K562 (cell line): ENCODE measurements around the gene CSMD2. TPM values are rescaled to one million over a fixed set of nuclear protein-coding genes. Genes with fewer than 3 reads are reported as not detected.

Experiments
- ATAC-seq: fragments of 200-7000 bp; cut with Tn5 transposase; 3 replicates; pipeline ENCODE4 v1.9.1; 2020; ENCODE audit warnings: moderate library complexity
- BruUV-seq: library from RNA; stranded (reverse); fragments of 400-500 nt; replicated peaks from 2 replicates; lab custom pipeline; 2021; lab: Mats Ljungman, UMichigan
- CTCF ChIA-PET: fragments of 300-600 bp; formaldehyde crosslinking; extraction: SDS; loops from one replicate; lab custom pipeline; 2021; ENCODE audit warnings: low intra/inter-chr PET ratio; lab: Yijun Ruan, JAX
- POLR2A ChIA-PET: fragments of 300-600, 350-650 bp; sonication (Branson Sonifier 250); formaldehyde crosslinking; extraction: SDS; loops from one replicate; lab custom pipeline; 2021; ENCODE audit warnings: antibody characterized with exemption, inconsistent platforms; lab: Yijun Ruan, JAX
- DNase-seq, 4 experiments: peaks; one replicate each; pipeline versions ENCODE4 v3.0.0 to v3.0.0-alpha.2; 2011 to 2018; ENCODE audit warnings: low spot score in 3 of 4, mixed read lengths in 3 of 4; ENCODE audit errors: extremely low read depth in 1 of 4
- FAIRE-seq: peaks from 2 replicates; lab custom pipeline; 2011; peaks lifted over from hg19 to GRCh38; lab: Jason Lieb, UNC
- H2AFZ ChIP-seq: 2 replicates; pipeline ENCODE4 v1.6.0; 2011; ENCODE audit warnings: low read depth, low read length, control low read depth, inconsistent platforms
- H3K27ac ChIP-seq: fragments of 200-600 bp; 3 replicates; pipeline ENCODE4 v1.8.0; 2011; ENCODE audit warnings: low read depth, mild to moderate bottlenecking, control low read depth, inconsistent platforms, low read length, moderate library complexity, mixed read lengths; ENCODE audit errors: extremely low read depth
- H3K27me3 ChIP-seq, 2 experiments: fragments of 300-600 bp in 1 of 2; 2 replicates in 1 of 2; 3 replicates in 1 of 2; pipeline versions ENCODE4 v1.6.0 to v1.8.0; 2011; ENCODE audit warnings: inconsistent platforms in 2 of 2, low read length in 2 of 2, mild to moderate bottlenecking in 1 of 2, mixed read lengths in 1 of 2, moderate library complexity in 1 of 2; ENCODE audit not compliant: control insufficient read depth in 2 of 2, insufficient read depth in 2 of 2
- H3K36me3 ChIP-seq: fragments of 300-600 bp; 3 replicates; pipeline ENCODE4 v1.8.0; 2011; ENCODE audit warnings: mild to moderate bottlenecking, low read length, inconsistent platforms; ENCODE audit not compliant: control insufficient read depth, insufficient read depth
- H3K4me1 ChIP-seq, 2 experiments: fragments of 200-600 bp in 1 of 2; replicated peaks in 1 of 2; 2 replicates in 1 of 2; 3 replicates in 1 of 2; pipeline versions ENCODE4 v1.5.1 to v1.8.0; 2011; ENCODE audit warnings: inconsistent platforms in 2 of 2, low read length in 2 of 2, mild to moderate bottlenecking in 1 of 2, mixed read lengths in 1 of 2, moderate library complexity in 1 of 2; ENCODE audit not compliant: control insufficient read depth in 2 of 2, insufficient read depth in 2 of 2
- H3K4me2 ChIP-seq: 2 replicates; pipeline ENCODE4 v1.6.1; 2011; ENCODE audit warnings: low read length, control low read depth, inconsistent platforms, mixed read lengths; ENCODE audit not compliant: insufficient read depth
- H3K4me3 ChIP-seq: fragments of 200-600 bp; sonication (generic), shearing (Covaris generic); 2 replicates; pipeline ENCODE4 v1.5.1; 2016; ENCODE audit warnings: control low read depth, inconsistent platforms
- H3K79me2 ChIP-seq: fragments of 200-600 bp; 3 replicates; pipeline ENCODE4 v1.8.0; 2011; ENCODE audit warnings: low read length, inconsistent platforms; ENCODE audit not compliant: control insufficient read depth, insufficient read depth
- H3K9ac ChIP-seq, 2 experiments: 2 replicates each; pipeline versions ENCODE4 v1.6.0 to v1.6.1; 2011; ENCODE audit warnings: low read depth in 2 of 2, low read length in 2 of 2, control low read depth in 1 of 2, inconsistent platforms in 1 of 2, mild to moderate bottlenecking in 1 of 2, mixed read lengths in 1 of 2; ENCODE audit not compliant: insufficient read depth in 1 of 2
- H3K9me1 ChIP-seq: one replicate; pipeline ENCODE4 v1.6.0; 2011; ENCODE audit warnings: inconsistent platforms, mild to moderate bottlenecking, low read length, moderate library complexity; ENCODE audit not compliant: control insufficient read depth, insufficient read depth
- H3K9me3 ChIP-seq: replicated peaks from 2 replicates; pipeline ENCODE4 v1.5.1; 2011; ENCODE audit warnings: low read depth, low read length, inconsistent platforms; ENCODE audit not compliant: control insufficient read depth, insufficient read depth
- H4K20me1 ChIP-seq: replicated peaks from 2 replicates; pipeline ENCODE4 v1.6.1; 2011; ENCODE audit warnings: low read length, inconsistent platforms, mixed read lengths; ENCODE audit not compliant: control insufficient read depth, insufficient read depth
- CCNT2 ChIP-seq: IDR thresholded peaks from 2 replicates; pipeline ENCODE4 v1.6.1; 2011; ENCODE audit warnings: borderline replicate concordance, low read depth, mild to moderate bottlenecking, moderate library complexity, mixed read lengths, low read length; ENCODE audit not compliant: insufficient read length; ENCODE audit errors: extremely low read depth
- JUN ChIP-seq, 2 experiments: sonication (generic) in 1 of 2; formaldehyde crosslinking in 1 of 2; IDR thresholded peaks; 2 replicates each; pipeline versions ENCODE4 v1.6.1 to v1.8.0; 2012 to 2022; ENCODE audit warnings: borderline replicate concordance in 2 of 2, mild to moderate bottlenecking in 2 of 2, improper control_type of control experiment in 1 of 2, low read depth in 1 of 2, low read length in 1 of 2, missing genetic modification reagents in 1 of 2
- NBN ChIP-seq: fragments of 450-650 bp; IDR thresholded peaks from 2 replicates; pipeline ENCODE4 v1.6.1; 2016; ENCODE audit warnings: low read depth, mild to moderate bottlenecking
- ZNF239 ChIP-seq: fragments of 250-450 bp; sonication (Bioruptor Pico); IDR thresholded peaks from 2 replicates; pipeline ENCODE4 v1.4.0; 2020; ENCODE audit warnings: mild to moderate bottlenecking
- ZNF316 ChIP-seq: fragments of 450-650 bp; IDR thresholded peaks from 2 replicates; pipeline ENCODE4 v1.6.1; 2016
- WGBS: fragments of 100-300 bp; shearing (Covaris generic); methylation state at CpG from one replicate; pipeline ENCODE4 v1.1.6; 2016; ENCODE audit warnings: low coverage, mixed read lengths; ENCODE audit not compliant: insufficient coverage; ENCODE audit errors: missing lambda C conversion rate; 5-methylcytosine and 5-hydroxymethylcytosine counted together
- in situ Hi-C: fragments of 300-500 bp; cut with MboI; formaldehyde crosslinking; loops from 4 replicates; pipeline ENCODE4 v1.15.0; 2018; ENCODE audit warnings: inconsistent platforms, mixed read lengths
- intact Hi-C: fragments of 100-400 bp; cut with micrococcal nuclease; formaldehyde crosslinking; loops from 2 replicates; pipeline ENCODE4 v1.14.2; 2022
- polyA plus RNA-seq, 8 experiments: library from polyadenylated mRNA; depleted of rRNA in 4 of 8; stranded (reverse) in 5 of 8; unstranded in 3 of 8; fragments of >200 nt; fragmentation: Nextera tagmentation in 2 of 8; fragmentation: Illumina TruSeq in 1 of 8; extraction: Ambion mirVana in 2 of 8; extraction: Trizol in 1 of 8; gene quantifications; 2 replicates each; pipeline versions ENCODE4 v1.2.1 to v1.2.3, GENCODE V29; 2011 to 2014; ENCODE audit warnings: inconsistent platforms in 1 of 8, missing spikeins in 1 of 8
- total RNA-seq, 7 experiments: library from RNA; depleted of rRNA in 6 of 7; stranded (reverse); fragments of >200 nt in 6 of 7; fragmentation: Illumina TruSeq in 2 of 7; extraction: Trizol in 2 of 7; gene quantifications; 2 replicates each; pipeline versions ENCODE4 v1.2.1 to v1.2.3, GENCODE V29; 2011 to 2021; ENCODE audit warnings: low replicate concordance in 1 of 7
- TF ChIP-seq, protein P1 (sequence below): sonication (generic); formaldehyde crosslinking; IDR thresholded peaks from 2 replicates; pipeline ENCODE4 v1.5.0; 2020; ENCODE audit warnings: missing genetic modification reagents
- TF ChIP-seq, protein P2 (sequence below): sonication (generic); formaldehyde crosslinking; IDR thresholded peaks from 2 replicates; pipeline ENCODE4 v1.8.0; 2022; ENCODE audit warnings: mild to moderate bottlenecking, missing genetic modification reagents
- TF ChIP-seq, protein P3 (sequence below): fragments of 450-650 bp; IDR thresholded peaks from 2 replicates; pipeline ENCODE4 v1.6.1; 2016; ENCODE audit warnings: antibody characterized with exemption

The CSMD2 gene
- total and polyA plus RNA-seq, 9 of the 15 experiments (the other 6 are each of a cell fraction or from before 2014, with no cell fraction given), result not detected

DNA sequence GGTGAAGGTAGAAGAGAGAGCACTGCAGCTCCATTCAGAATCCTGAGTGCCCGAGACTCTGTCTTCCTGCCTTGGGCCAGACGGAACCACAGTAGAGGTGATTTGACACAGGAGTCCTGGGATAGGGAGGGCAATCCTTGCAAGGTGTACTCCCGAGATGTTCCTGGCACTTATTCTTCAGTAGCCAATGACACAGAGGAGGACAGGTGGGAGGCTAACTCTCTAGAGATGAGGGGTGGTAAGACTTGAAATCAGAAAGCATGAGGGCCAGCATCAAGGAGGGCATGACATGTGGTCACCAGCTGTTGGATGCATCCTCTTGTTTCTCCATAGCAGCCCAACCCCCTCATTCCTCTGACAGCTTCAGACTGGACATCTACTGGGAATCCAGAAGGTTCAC is 56.3 kb downstream of the CSMD2 start:
- FAIRE-seq, result no peak
- Histone ChIP-seq H3K9ac (no peak overlapping the region), H3K27ac (no peak overlapping the region), H3K36me3 (no peaks in the 10 kb centered on the region), H3K79me2 (no peaks in the 10 kb centered on the region), H3K27me3 (peaks cover 0 to 6% of the 10 kb centered on the region in 2 experiments; a peak in 2 of 5 replicates), H2AFZ (no peak overlapping the region), H3K4me3 (no peak overlapping the region), H3K9me3 (no peaks in the 10 kb centered on the region), H3K9me1 (no peaks in the 10 kb centered on the region), H3K4me1 (no peaks in the 10 kb centered on the region), H4K20me1 (no peaks in the 10 kb centered on the region), H3K4me2 (no peak overlapping the region)
- intact Hi-C loops (no loop called here), in situ Hi-C loops (no loop called here)
- TF ChIP-seq ZNF316, result no peak
- TF ChIP-seq JUN (IDR thresholded peaks at IDR 0.05; ENCODE audit: borderline replicate concordance, low read depth, low read length), result no peak
- no peak for TF ChIP-seq JUN (CRISPR knock-in tag; IDR thresholded peaks at IDR 0.05; ENCODE audit: borderline replicate concordance)
- no peak for TF ChIP-seq ZNF239 (CRISPR knock-in tag)
- TF ChIP-seq NBN, result no peak
- TF ChIP-seq, protein P1, sequence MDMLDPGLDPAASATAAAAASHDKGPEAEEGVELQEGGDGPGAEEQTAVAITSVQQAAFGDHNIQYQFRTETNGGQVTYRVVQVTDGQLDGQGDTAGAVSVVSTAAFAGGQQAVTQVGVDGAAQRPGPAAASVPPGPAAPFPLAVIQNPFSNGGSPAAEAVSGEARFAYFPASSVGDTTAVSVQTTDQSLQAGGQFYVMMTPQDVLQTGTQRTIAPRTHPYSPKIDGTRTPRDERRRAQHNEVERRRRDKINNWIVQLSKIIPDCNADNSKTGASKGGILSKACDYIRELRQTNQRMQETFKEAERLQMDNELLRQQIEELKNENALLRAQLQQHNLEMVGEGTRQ (CRISPR knock-in tag), result no peak
- TF ChIP-seq CCNT2, result no peak
- TF ChIP-seq, protein P2, sequence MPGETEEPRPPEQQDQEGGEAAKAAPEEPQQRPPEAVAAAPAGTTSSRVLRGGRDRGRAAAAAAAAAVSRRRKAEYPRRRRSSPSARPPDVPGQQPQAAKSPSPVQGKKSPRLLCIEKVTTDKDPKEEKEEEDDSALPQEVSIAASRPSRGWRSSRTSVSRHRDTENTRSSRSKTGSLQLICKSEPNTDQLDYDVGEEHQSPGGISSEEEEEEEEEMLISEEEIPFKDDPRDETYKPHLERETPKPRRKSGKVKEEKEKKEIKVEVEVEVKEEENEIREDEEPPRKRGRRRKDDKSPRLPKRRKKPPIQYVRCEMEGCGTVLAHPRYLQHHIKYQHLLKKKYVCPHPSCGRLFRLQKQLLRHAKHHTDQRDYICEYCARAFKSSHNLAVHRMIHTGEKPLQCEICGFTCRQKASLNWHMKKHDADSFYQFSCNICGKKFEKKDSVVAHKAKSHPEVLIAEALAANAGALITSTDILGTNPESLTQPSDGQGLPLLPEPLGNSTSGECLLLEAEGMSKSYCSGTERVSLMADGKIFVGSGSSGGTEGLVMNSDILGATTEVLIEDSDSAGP (CRISPR knock-in tag), result no peak
- TF ChIP-seq, protein P3, sequence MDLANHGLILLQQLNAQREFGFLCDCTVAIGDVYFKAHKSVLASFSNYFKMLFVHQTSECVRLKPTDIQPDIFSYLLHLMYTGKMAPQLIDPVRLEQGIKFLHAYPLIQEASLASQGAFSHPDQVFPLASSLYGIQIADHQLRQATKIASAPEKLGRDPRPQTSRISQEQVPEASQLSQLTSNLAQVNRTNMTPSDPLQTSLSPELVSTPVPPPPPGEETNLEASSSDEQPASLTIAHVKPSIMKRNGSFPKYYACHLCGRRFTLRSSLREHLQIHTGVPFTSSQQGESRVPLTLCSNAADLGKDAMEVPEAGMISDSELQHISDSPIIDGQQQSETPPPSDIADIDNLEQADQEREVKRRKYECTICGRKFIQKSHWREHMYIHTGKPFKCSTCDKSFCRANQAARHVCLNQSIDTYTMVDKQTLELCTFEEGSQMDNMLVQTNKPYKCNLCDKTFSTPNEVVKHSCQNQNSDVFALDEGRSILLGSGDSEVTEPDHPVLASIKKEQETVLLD, result no peak
- no peak for DNase-seq
- no TSS peak for BruUV-seq
- 2% methylated on average over 3 of the region's 3 CpGs for WGBS
- no peak for ATAC-seq
- CTCF ChIA-PET, result no interaction called here
- POLR2A ChIA-PET, result no interaction called here
